ENCODE data around the gene ATRX. TPM values are rescaled to one million over a fixed set of nuclear protein-coding genes. Genes with fewer than 3 reads are reported as not detected.
"Not testable (repeated sequence)": the region's sequence is repeated elsewhere in the genome, so short reads cannot be mapped to it uniquely, and the experiment has no call there.

The ATRX gene
- total and polyA plus RNA-seq, 12 donors = 10.3 to 101 (median 67.1) TPM

DNA sequence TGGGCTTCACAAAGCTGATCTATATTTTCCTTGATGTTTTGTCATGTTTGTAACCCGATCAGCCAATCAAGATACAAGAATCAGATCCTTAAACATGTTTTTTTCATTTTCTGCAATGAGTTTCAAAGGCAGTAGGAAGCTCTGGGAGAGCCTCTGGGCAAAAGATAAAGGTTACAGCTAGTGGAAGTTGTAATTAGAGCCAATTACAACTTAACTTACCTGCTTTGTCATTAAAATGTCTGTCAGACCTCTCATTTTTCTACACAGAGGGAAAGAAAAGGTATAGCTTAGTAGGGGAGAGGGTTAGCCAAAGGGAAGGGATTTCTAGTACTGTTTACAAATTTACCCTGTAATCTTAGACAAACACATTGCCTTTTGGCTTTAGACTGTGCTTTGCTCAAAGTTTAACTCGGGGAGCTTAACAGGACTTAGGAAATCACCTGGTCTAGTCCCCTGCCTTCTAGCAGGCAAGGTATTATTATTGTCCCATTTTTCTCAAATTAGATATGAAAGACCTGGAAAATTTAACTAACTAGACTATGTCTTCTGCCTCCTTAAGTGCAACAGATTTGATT, 283.0 kb downstream of the ATRX start:
- TF ChIP-seq POLR2A (IDR thresholded peaks at IDR 0.05) (no peak), CTCF (IDR thresholded peaks at IDR 0.05) (no peak)
- DNase-seq = no peak
- Histone ChIP-seq H3K9me3 (replicated peaks in 1 of 3) (no peaks in the 10 kb centered on the region), H3K36me3 (replicated peaks in 1 of 2) (peaks cover 0 to under 1% of the 10 kb centered on the region in 2 donors), H3K4me1 (replicated peaks in 1 of 2) (no peaks in the 10 kb centered on the region), H3K27me3 (no peaks in the 10 kb centered on the region), H3K4me3 (no peak overlapping the region), H3K27ac (no peak overlapping the region)
- intact Hi-C loops (cut with DNase I) = no loop called here
- WGBS, 4 donors = 28 to 45% (median 34%) methylated on average over 2 of the region's 2 CpGs

DNA sequence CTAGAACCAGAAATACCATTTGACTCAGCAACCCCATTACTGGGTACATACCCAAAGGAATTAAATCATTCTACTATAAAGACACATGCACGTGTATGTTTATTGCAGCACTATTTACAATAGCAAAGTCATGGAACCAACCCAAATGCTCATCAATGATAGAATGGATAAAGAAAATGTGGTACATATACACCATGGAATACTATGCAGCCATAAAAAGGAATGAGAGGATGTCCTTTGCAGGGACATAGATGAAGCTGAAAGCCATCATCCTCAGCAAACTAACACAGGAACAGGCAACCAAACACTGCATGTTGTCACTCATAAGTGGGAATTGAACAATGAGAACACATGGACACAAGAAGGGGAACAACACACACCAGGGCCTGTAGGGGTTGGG, 285.9 kb downstream of the ATRX start:
- H3K4me3 ChIP-seq; DNase-seq; H3K27me3 ChIP-seq; intact Hi-C loops (cut with DNase I); H3K4me1 ChIP-seq (replicated peaks in 1 of 2); H3K36me3 ChIP-seq (replicated peaks in 1 of 2); H3K9me3 ChIP-seq (replicated peaks in 1 of 3); H3K27ac ChIP-seq: not testable (repeated sequence)
- WGBS, 4 donors = 52 to 90% (median 79%) methylated on average over 1 of the region's 1 CpG

- intact Hi-C loops (cut with DNase I) = no loop called here
- no peak overlapping the region for H3K4me3 ChIP-seq
- no peaks in the 10 kb centered on the region for H3K4me1 ChIP-seq (replicated peaks in 1 of 2)
- no peaks in the 10 kb centered on the region for H3K9me3 ChIP-seq (replicated peaks in 1 of 3)
- no peak for DNase-seq
- no peak overlapping the region for H3K27ac ChIP-seq
- TF ChIP-seq CTCF (IDR thresholded peaks at IDR 0.05) (no peak), POLR2A (IDR thresholded peaks at IDR 0.05) (no peak)
- no peaks in the 10 kb centered on the region for H3K36me3 ChIP-seq (replicated peaks in 1 of 2)
- peaks cover 13% of the 10 kb centered on the region for H3K27me3 ChIP-seq
- 59 to 89% (median 81%) methylated on average over 7 to 20 of the region's 20 CpGs for WGBS, 4 donors
Measured at GRCh38 chrX:77493677-77494553, 292.1 kb downstream of the ATRX start.

GRCh38 chrX:77484045-77484444, 302.0 kb downstream of the ATRX start:
- Histone ChIP-seq H3K27ac (no peak overlapping the region), H3K36me3 (replicated peaks in 1 of 2) (no peaks in the 10 kb centered on the region), H3K4me1 (replicated peaks in 1 of 2) (no peaks in the 10 kb centered on the region), H3K9me3 (replicated peaks in 1 of 3) (no peaks in the 10 kb centered on the region), H3K4me3 (no peak overlapping the region), H3K27me3 (no peaks in the 10 kb centered on the region)
- WGBS, 4 donors = 63 to 84% (median 76%) methylated on average over 5 of the region's 5 CpGs
- TF ChIP-seq CTCF (IDR thresholded peaks at IDR 0.05) (no peak), POLR2A (IDR thresholded peaks at IDR 0.05) (no peak)
- no peak for DNase-seq
- intact Hi-C loops (cut with DNase I) = no loop called here

All from adrenal gland (tissue), 12 donors.